ENCODE results near the gene MRE11.
A peak's percentile ranks its signal among the peaks of the same experiment; 100 is the strongest.

Gene MRE11

DNA sequence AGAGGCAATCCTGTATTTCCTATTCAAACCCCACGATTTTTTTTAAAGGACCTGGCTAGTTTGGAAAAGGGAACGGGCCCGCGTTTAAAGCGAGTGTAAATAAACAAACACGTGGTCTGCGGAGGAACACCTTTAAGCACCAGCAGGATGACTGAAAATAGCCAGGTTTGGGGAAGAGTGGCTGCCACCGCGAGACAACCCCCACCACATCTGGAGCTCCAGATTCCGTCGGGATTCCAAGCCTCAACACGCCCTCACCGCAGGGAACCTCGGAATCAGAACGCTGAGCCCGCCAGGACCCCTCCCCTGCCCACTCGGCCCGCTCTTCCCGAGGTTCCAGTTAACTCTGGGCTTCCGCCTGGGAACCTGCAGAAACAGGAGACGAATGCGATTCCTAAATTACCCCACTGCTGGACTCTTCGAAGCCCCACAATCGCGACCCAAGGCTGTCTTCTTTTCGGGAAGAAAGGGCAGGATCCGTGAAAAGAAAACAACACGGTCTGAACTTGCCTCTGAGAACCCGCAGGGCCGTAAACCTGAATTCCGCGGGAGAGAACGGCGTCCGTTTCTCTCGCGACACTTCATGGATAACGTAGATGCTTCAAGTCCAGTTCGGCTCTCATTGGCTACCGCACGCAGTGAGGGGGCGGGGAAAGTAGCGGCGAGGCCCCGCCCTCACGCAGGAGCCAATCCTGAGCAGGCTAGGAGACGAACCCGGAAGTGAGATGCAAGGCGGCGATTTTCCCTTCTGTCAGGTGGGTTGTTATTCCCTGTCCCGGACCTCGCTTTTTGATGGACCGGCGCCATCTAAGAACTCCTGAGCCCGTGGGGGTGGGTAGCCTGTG, at the start of gene MRE11, which contains the start of gene ANKRD49:
Gene MRE11 (minus strand): TSS at position 564 of the 845 bp plus-strand sequence. CDS start 1,043 bp downstream, outside the sequence.
Gene ANKRD49 (plus strand): TSS at position 704 of the 845 bp plus-strand sequence. CDS start 2,710 bp downstream, outside the sequence.
- Histone ChIP-seq H3K4me1 (ENCODE audit: insufficient read depth, insufficient read length) (no peaks in the 10 kb centered on the region), H3K9me3 (ENCODE audit: insufficient read depth, low read length) (no peaks in the 10 kb centered on the region), H3K27me3 (ENCODE audit: insufficient read depth, insufficient read length) (no peaks in the 10 kb centered on the region), H3K4me3 (ENCODE audit: insufficient read length, low read depth) (peak within 1 kb of the TSS; percentile 85), H3K36me3 (ENCODE audit: insufficient read depth, insufficient read length, low read length) (peaks cover 42% of the 10 kb centered on the region), H3K9ac (ENCODE audit: insufficient read length, low read depth) (peak within 1 kb of the TSS; percentile 80)
- DNase-seq (ENCODE audit: low read depth, low spot score), result peak; percentile 97
- TF ChIP-seq YY1 (IDR thresholded peaks at IDR 0.05; ENCODE audit: insufficient read depth, insufficient read length) (no peak), ZNF274 (IDR thresholded peaks at IDR 0.05; ENCODE audit: low read depth, low read length) (no peak), SUZ12 (IDR thresholded peaks at IDR 0.05; ENCODE audit: extremely low read depth, insufficient read depth, insufficient read length) (no peak)

DNA sequence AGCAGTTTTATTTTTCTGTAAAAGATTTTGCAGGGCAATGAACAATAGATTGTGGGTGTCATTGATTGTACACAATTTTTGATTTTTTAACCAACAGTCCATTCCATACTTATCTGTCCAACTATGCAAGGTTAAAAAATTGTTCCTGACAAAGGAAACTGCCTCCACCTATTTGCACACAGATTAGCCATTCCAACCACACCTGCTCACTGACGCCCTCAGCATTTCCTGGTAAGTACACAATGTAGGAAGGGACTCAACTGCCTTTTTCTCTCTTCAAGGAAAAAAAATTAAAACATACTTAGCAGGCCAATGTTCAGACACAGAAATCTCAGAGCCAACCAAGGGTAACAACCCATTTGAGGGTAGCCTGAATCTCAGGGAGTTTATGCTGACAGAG, 45.8 kb upstream of the MRE11 start:
- no peaks in the 10 kb centered on the region for H3K36me3 ChIP-seq (ENCODE audit: insufficient read depth, insufficient read length, low read length)
- TF ChIP-seq SUZ12 (IDR thresholded peaks at IDR 0.05; ENCODE audit: extremely low read depth, insufficient read depth, insufficient read length), result no peak
- TF ChIP-seq YY1 (IDR thresholded peaks at IDR 0.05; ENCODE audit: insufficient read depth, insufficient read length), result no peak
- TF ChIP-seq ZNF274 (IDR thresholded peaks at IDR 0.05; ENCODE audit: low read depth, low read length), result no peak
- no peaks in the 10 kb centered on the region for H3K27me3 ChIP-seq (ENCODE audit: insufficient read depth, insufficient read length)
- no peak overlapping the region for H3K4me3 ChIP-seq (ENCODE audit: insufficient read length, low read depth)
- H3K4me1 ChIP-seq (ENCODE audit: insufficient read depth, insufficient read length), result no peaks in the 10 kb centered on the region
- no peak overlapping the region for H3K9ac ChIP-seq (ENCODE audit: insufficient read length, low read depth)
- DNase-seq (ENCODE audit: low read depth, low spot score), result no peak
- no peaks in the 10 kb centered on the region for H3K9me3 ChIP-seq (ENCODE audit: insufficient read depth, low read length)

- Histone ChIP-seq H3K9ac (ENCODE audit: insufficient read length, low read depth) (no peak overlapping the region), H3K9me3 (ENCODE audit: insufficient read depth, low read length) (no peaks in the 10 kb centered on the region), H3K27me3 (ENCODE audit: insufficient read depth, insufficient read length) (no peaks in the 10 kb centered on the region), H3K4me1 (ENCODE audit: insufficient read depth, insufficient read length) (no peaks in the 10 kb centered on the region), H3K36me3 (ENCODE audit: insufficient read depth, insufficient read length, low read length) (no peaks in the 10 kb centered on the region), H3K4me3 (ENCODE audit: insufficient read length, low read depth) (no peak overlapping the region)
- DNase-seq (ENCODE audit: low read depth, low spot score), result no peak
- no peak for TF ChIP-seq SUZ12 (IDR thresholded peaks at IDR 0.05; ENCODE audit: extremely low read depth, insufficient read depth, insufficient read length)
- TF ChIP-seq YY1 (IDR thresholded peaks at IDR 0.05; ENCODE audit: insufficient read depth, insufficient read length), result no peak
- no peak for TF ChIP-seq ZNF274 (IDR thresholded peaks at IDR 0.05; ENCODE audit: low read depth, low read length)
Measured at GRCh38 chr11:94537031-94537600, 43.5 kb upstream of the MRE11 start.

- H3K4me1 ChIP-seq (ENCODE audit: insufficient read depth, insufficient read length), result no peaks in the 10 kb centered on the region
- no peak for DNase-seq (ENCODE audit: low read depth, low spot score)
- H3K9ac ChIP-seq (ENCODE audit: insufficient read length, low read depth), result no peak overlapping the region
- H3K9me3 ChIP-seq (ENCODE audit: insufficient read depth, low read length), result no peaks in the 10 kb centered on the region
- H3K4me3 ChIP-seq (ENCODE audit: insufficient read length, low read depth), result no peak overlapping the region
- H3K27me3 ChIP-seq (ENCODE audit: insufficient read depth, insufficient read length), result no peaks in the 10 kb centered on the region
- no peaks in the 10 kb centered on the region for H3K36me3 ChIP-seq (ENCODE audit: insufficient read depth, insufficient read length, low read length)
- TF ChIP-seq YY1 (IDR thresholded peaks at IDR 0.05; ENCODE audit: insufficient read depth, insufficient read length) (no peak), ZNF274 (IDR thresholded peaks at IDR 0.05; ENCODE audit: low read depth, low read length) (no peak), SUZ12 (IDR thresholded peaks at IDR 0.05; ENCODE audit: extremely low read depth, insufficient read depth, insufficient read length) (no peak)
Measured at GRCh38 chr11:94536386-94536785, 42.7 kb upstream of the MRE11 start.

DNA sequence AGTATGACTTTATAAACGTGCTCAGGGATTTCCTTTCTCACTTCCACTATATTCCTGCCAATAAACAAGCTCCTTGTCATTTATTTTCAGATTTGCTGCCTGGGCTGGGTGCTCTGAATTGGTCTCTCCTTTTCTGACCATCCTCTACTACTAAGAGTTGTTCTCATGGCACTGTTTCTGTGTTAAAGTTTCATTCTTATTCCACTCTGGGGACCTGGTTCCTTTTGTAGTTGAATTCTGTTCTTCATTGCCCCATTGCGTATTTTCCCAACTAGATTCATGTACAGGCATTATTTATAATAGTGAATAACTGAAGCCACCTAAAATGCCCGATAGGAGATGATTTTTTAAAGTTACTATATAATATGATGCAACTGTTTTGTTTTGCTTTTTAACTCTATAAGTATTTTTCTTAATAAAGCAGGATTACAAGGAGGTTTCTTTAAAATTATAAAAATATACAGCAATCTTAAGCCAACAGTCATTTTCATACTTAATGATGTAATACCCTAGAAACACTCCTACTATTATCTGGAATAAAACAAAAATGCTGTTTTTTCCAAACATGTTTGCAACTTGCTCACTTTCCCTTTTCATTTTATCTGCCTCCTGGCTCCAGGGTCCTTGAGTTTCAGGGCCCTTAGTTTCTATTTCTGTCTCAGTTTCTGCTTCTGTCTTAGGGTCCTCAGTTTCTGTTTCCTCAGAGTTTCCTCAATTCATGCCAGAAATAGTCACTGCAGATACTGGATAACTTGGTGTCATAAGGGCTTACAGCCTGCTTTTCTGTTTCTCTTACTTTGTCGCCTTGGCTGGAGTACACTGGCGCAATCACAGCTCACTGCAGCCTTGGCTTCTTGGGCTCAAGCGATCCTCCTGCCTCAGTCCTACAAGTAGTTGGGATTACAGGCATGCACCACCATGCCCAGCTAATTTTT, 40.3 kb upstream of the MRE11 start:
- Histone ChIP-seq H3K4me1 (ENCODE audit: insufficient read depth, insufficient read length) (no peaks in the 10 kb centered on the region), H3K4me3 (ENCODE audit: insufficient read length, low read depth) (no peak overlapping the region), H3K27me3 (ENCODE audit: insufficient read depth, insufficient read length) (no peaks in the 10 kb centered on the region), H3K36me3 (ENCODE audit: insufficient read depth, insufficient read length, low read length) (no peaks in the 10 kb centered on the region), H3K9me3 (ENCODE audit: insufficient read depth, low read length) (no peaks in the 10 kb centered on the region), H3K9ac (ENCODE audit: insufficient read length, low read depth) (no peak overlapping the region)
- TF ChIP-seq ZNF274 (IDR thresholded peaks at IDR 0.05; ENCODE audit: low read depth, low read length) (no peak), SUZ12 (IDR thresholded peaks at IDR 0.05; ENCODE audit: extremely low read depth, insufficient read depth, insufficient read length) (no peak), YY1 (IDR thresholded peaks at IDR 0.05; ENCODE audit: insufficient read depth, insufficient read length) (no peak)
- DNase-seq (ENCODE audit: low read depth, low spot score), result no peak

DNA sequence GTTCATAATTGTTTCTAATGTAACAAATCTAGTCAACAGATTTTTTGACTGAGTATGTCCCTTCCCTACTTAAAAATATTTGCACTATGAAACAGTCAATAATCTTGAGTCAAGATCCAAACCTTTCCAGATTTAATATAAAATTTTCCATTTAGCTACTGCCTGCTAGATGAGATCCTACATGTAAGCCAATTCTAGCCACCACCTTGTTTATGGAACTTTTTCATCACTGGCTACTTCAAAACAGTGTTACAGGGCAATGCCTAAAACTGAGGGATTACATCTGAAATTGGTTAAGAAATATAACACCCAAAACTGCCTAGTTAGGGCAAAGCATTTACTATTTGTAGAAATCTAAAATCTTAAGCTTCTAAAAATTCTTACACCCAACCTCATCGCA, 39.6 kb upstream of the MRE11 start:
- no peaks in the 10 kb centered on the region for H3K4me1 ChIP-seq (ENCODE audit: insufficient read depth, insufficient read length)
- H3K9ac ChIP-seq (ENCODE audit: insufficient read length, low read depth), result no peak overlapping the region
- H3K4me3 ChIP-seq (ENCODE audit: insufficient read length, low read depth), result no peak overlapping the region
- H3K36me3 ChIP-seq (ENCODE audit: insufficient read depth, insufficient read length, low read length), result no peaks in the 10 kb centered on the region
- TF ChIP-seq YY1 (IDR thresholded peaks at IDR 0.05; ENCODE audit: insufficient read depth, insufficient read length), result no peak
- no peak for TF ChIP-seq ZNF274 (IDR thresholded peaks at IDR 0.05; ENCODE audit: low read depth, low read length)
- no peaks in the 10 kb centered on the region for H3K27me3 ChIP-seq (ENCODE audit: insufficient read depth, insufficient read length)
- no peak for DNase-seq (ENCODE audit: low read depth, low spot score)
- no peaks in the 10 kb centered on the region for H3K9me3 ChIP-seq (ENCODE audit: insufficient read depth, low read length)

Measured in NT2/D1 (cell line).